ENCODE measurements around the gene TNNT3.

Gene TNNT3

GRCh38 chr11:1958367-1958766, 38.9 kb downstream of the TNNT3 start:
- no peak for DNase-seq
- H3K27ac ChIP-seq (ENCODE audit: insufficient read depth in 1 of 2, low read depth in 1 of 2, low read length in 2 of 2, poor library complexity in 1 of 2, severe bottlenecking in 2 of 2): no peak overlapping the region
- H3K36me3 ChIP-seq (ENCODE audit: control insufficient read depth in 4 of 4, insufficient read depth in 4 of 4, low read length in 3 of 4): no peaks in the 10 kb centered on the region
- no peaks in the 10 kb centered on the region for H3K27me3 ChIP-seq (replicated peaks in 2 of 5; ENCODE audit: control insufficient read depth in 4 of 5, insufficient read depth in 5 of 5, low read length in 4 of 5)
- CTCF ChIA-PET: interaction anchor here (0.9 to 1.0 kb wide), 3 partner anchors 82 to 264 kb away, joined by 3 read pairs; no protein-coding TSS in a partner anchor
- H3K4me1 ChIP-seq (ENCODE audit: control extremely low read depth in 1 of 4, control insufficient read depth in 4 of 4, insufficient read depth in 4 of 4, low read length in 3 of 4): no peaks in the 10 kb centered on the region
- POLR2A ChIA-PET: no interaction called here
- H3K9me3 ChIP-seq (ENCODE audit: control extremely low read depth in 1 of 5, control insufficient read depth in 4 of 5, insufficient read depth in 2 of 5, low read depth in 1 of 5, low read length in 4 of 5): no peaks in the 10 kb centered on the region
- no peak overlapping the region for H3K4me3 ChIP-seq (ENCODE audit: control insufficient read depth in 1 of 7, extremely low read depth in 1 of 7, insufficient read depth in 4 of 7, low read depth in 2 of 7, low read length in 6 of 7)
- WGBS (ENCODE audit: insufficient coverage): no CpG with 5 or more reads among the region's 18 CpGs

GRCh38 chr11:1959786-1960185, 40.3 kb downstream of the TNNT3 start:
- H3K9me3 ChIP-seq (ENCODE audit: control extremely low read depth in 1 of 5, control insufficient read depth in 4 of 5, insufficient read depth in 2 of 5, low read depth in 1 of 5, low read length in 4 of 5): no peaks in the 10 kb centered on the region
- H3K4me1 ChIP-seq (ENCODE audit: control extremely low read depth in 1 of 4, control insufficient read depth in 4 of 4, insufficient read depth in 4 of 4, low read length in 3 of 4): no peaks in the 10 kb centered on the region
- no CpG with 5 or more reads among the region's 17 CpGs for WGBS (ENCODE audit: insufficient coverage)
- CTCF ChIA-PET: interaction anchor here (1.4 to 3.5 kb wide), 2 partner anchors 127 to 191 kb away, joined by 3 to 13 read pairs; no protein-coding TSS in a partner anchor
- H3K4me3 ChIP-seq (ENCODE audit: control insufficient read depth in 1 of 7, extremely low read depth in 1 of 7, insufficient read depth in 4 of 7, low read depth in 2 of 7, low read length in 6 of 7): no peak overlapping the region
- no peaks in the 10 kb centered on the region for H3K36me3 ChIP-seq (ENCODE audit: control insufficient read depth in 4 of 4, insufficient read depth in 4 of 4, low read length in 3 of 4)
- H3K27me3 ChIP-seq (replicated peaks in 2 of 5; ENCODE audit: control insufficient read depth in 4 of 5, insufficient read depth in 5 of 5, low read length in 4 of 5): no peaks in the 10 kb centered on the region
- POLR2A ChIA-PET: no interaction called here
- no peak overlapping the region for H3K27ac ChIP-seq (ENCODE audit: insufficient read depth in 1 of 2, low read depth in 1 of 2, low read length in 2 of 2, poor library complexity in 1 of 2, severe bottlenecking in 2 of 2)
- no peak for DNase-seq

GRCh38 chr11:1963864-1964263, 44.4 kb downstream of the TNNT3 start:
- POLR2A ChIA-PET: no interaction called here
- H3K36me3 ChIP-seq (ENCODE audit: control insufficient read depth in 4 of 4, insufficient read depth in 4 of 4, low read length in 3 of 4): no peaks in the 10 kb centered on the region
- no peaks in the 10 kb centered on the region for H3K9me3 ChIP-seq (ENCODE audit: control extremely low read depth in 1 of 5, control insufficient read depth in 4 of 5, insufficient read depth in 2 of 5, low read depth in 1 of 5, low read length in 4 of 5)
- no peaks in the 10 kb centered on the region for H3K27me3 ChIP-seq (replicated peaks in 2 of 5; ENCODE audit: control insufficient read depth in 4 of 5, insufficient read depth in 5 of 5, low read length in 4 of 5)
- CTCF ChIA-PET: interaction anchor here (1.1 to 3.1 kb wide), 3 partner anchors 9 to 187 kb away, joined by 3 to 16 read pairs (median 4); no protein-coding TSS in a partner anchor
- DNase-seq: no peak
- no peaks in the 10 kb centered on the region for H3K4me1 ChIP-seq (ENCODE audit: control extremely low read depth in 1 of 4, control insufficient read depth in 4 of 4, insufficient read depth in 4 of 4, low read length in 3 of 4)
- no CpG with 5 or more reads among the region's 20 CpGs for WGBS (ENCODE audit: insufficient coverage)
- no peak overlapping the region for H3K4me3 ChIP-seq (ENCODE audit: control insufficient read depth in 1 of 7, extremely low read depth in 1 of 7, insufficient read depth in 4 of 7, low read depth in 2 of 7, low read length in 6 of 7)
- H3K27ac ChIP-seq (ENCODE audit: insufficient read depth in 1 of 2, low read depth in 1 of 2, low read length in 2 of 2, poor library complexity in 1 of 2, severe bottlenecking in 2 of 2): no peak overlapping the region

- Histone ChIP-seq H3K27me3 (replicated peaks in 2 of 5; ENCODE audit: control insufficient read depth in 4 of 5, insufficient read depth in 5 of 5, low read length in 4 of 5) (no peaks in the 10 kb centered on the region), H3K4me3 (ENCODE audit: control insufficient read depth in 1 of 7, extremely low read depth in 1 of 7, insufficient read depth in 4 of 7, low read depth in 2 of 7, low read length in 6 of 7) (no peak overlapping the region), H3K9me3 (ENCODE audit: control extremely low read depth in 1 of 5, control insufficient read depth in 4 of 5, insufficient read depth in 2 of 5, low read depth in 1 of 5, low read length in 4 of 5) (no peaks in the 10 kb centered on the region), H3K36me3 (ENCODE audit: control insufficient read depth in 4 of 4, insufficient read depth in 4 of 4, low read length in 3 of 4) (no peaks in the 10 kb centered on the region), H3K27ac (ENCODE audit: insufficient read depth in 1 of 2, low read depth in 1 of 2, low read length in 2 of 2, poor library complexity in 1 of 2, severe bottlenecking in 2 of 2) (no peak overlapping the region), H3K4me1 (ENCODE audit: control extremely low read depth in 1 of 4, control insufficient read depth in 4 of 4, insufficient read depth in 4 of 4, low read length in 3 of 4) (no peaks in the 10 kb centered on the region)
- no peak for DNase-seq
- ChIA-PET CTCF (interaction anchor here (1.0 to 3.1 kb wide), 4 partner anchors 9 to 186 kb away, joined by 3 to 16 read pairs (median 4); no protein-coding TSS in a partner anchor), POLR2A (no interaction called here)
- no CpG with 5 or more reads among the region's 17 CpGs for WGBS (ENCODE audit: insufficient coverage)
These were observed 44.8 kb downstream of the TNNT3 start for GRCh38 chr11:1964348-1964747.

- Histone ChIP-seq H3K4me3 (ENCODE audit: control insufficient read depth in 1 of 7, extremely low read depth in 1 of 7, insufficient read depth in 4 of 7, low read depth in 2 of 7, low read length in 6 of 7) (no peak overlapping the region), H3K27ac (ENCODE audit: insufficient read depth in 1 of 2, low read depth in 1 of 2, low read length in 2 of 2, poor library complexity in 1 of 2, severe bottlenecking in 2 of 2) (no peak overlapping the region), H3K27me3 (replicated peaks in 2 of 5; ENCODE audit: control insufficient read depth in 4 of 5, insufficient read depth in 5 of 5, low read length in 4 of 5) (no peaks in the 10 kb centered on the region), H3K9me3 (ENCODE audit: control extremely low read depth in 1 of 5, control insufficient read depth in 4 of 5, insufficient read depth in 2 of 5, low read depth in 1 of 5, low read length in 4 of 5) (no peaks in the 10 kb centered on the region), H3K4me1 (ENCODE audit: control extremely low read depth in 1 of 4, control insufficient read depth in 4 of 4, insufficient read depth in 4 of 4, low read length in 3 of 4) (no peaks in the 10 kb centered on the region), H3K36me3 (ENCODE audit: control insufficient read depth in 4 of 4, insufficient read depth in 4 of 4, low read length in 3 of 4) (no peaks in the 10 kb centered on the region)
- CTCF ChIA-PET: interaction anchor here (1.0 to 3.1 kb wide), 4 partner anchors 10 to 186 kb away, joined by 3 to 16 read pairs (median 4); no protein-coding TSS in a partner anchor
- no CpG with 5 or more reads among the region's 20 CpGs for WGBS (ENCODE audit: insufficient coverage)
- POLR2A ChIA-PET: no interaction called here
- no peak for DNase-seq
These were observed 45.5 kb downstream of the TNNT3 start for GRCh38 chr11:1964955-1965354.

GRCh38 chr11:1966531-1966930, 47.0 kb downstream of the TNNT3 start:
- POLR2A ChIA-PET: interaction anchor here (0.5 kb wide), 1 partner anchor 119 kb away, joined by 5 read pairs; no protein-coding TSS in a partner anchor
- Histone ChIP-seq H3K27me3 (replicated peaks in 2 of 5; ENCODE audit: control insufficient read depth in 4 of 5, insufficient read depth in 5 of 5, low read length in 4 of 5) (no peaks in the 10 kb centered on the region), H3K4me3 (ENCODE audit: control insufficient read depth in 1 of 7, extremely low read depth in 1 of 7, insufficient read depth in 4 of 7, low read depth in 2 of 7, low read length in 6 of 7) (no peak overlapping the region), H3K4me1 (ENCODE audit: control extremely low read depth in 1 of 4, control insufficient read depth in 4 of 4, insufficient read depth in 4 of 4, low read length in 3 of 4) (no peaks in the 10 kb centered on the region), H3K27ac (ENCODE audit: insufficient read depth in 1 of 2, low read depth in 1 of 2, low read length in 2 of 2, poor library complexity in 1 of 2, severe bottlenecking in 2 of 2) (no peak overlapping the region), H3K9me3 (ENCODE audit: control extremely low read depth in 1 of 5, control insufficient read depth in 4 of 5, insufficient read depth in 2 of 5, low read depth in 1 of 5, low read length in 4 of 5) (no peaks in the 10 kb centered on the region), H3K36me3 (ENCODE audit: control insufficient read depth in 4 of 4, insufficient read depth in 4 of 4, low read length in 3 of 4) (no peaks in the 10 kb centered on the region)
- no peak for DNase-seq
- no CpG with 5 or more reads among the region's 18 CpGs for WGBS (ENCODE audit: insufficient coverage)
- CTCF ChIA-PET: interaction anchor here (1.1 to 3.4 kb wide), 7 partner anchors 11 to 273 kb away, joined by 3 to 16 read pairs (median 5); partner anchors contain the start of gene H19

GRCh38 chr11:1967641-1968225, 48.2 kb downstream of the TNNT3 start:
- DNase-seq: no peak
- Histone ChIP-seq H3K36me3 (ENCODE audit: control insufficient read depth in 4 of 4, insufficient read depth in 4 of 4, low read length in 3 of 4) (no peaks in the 10 kb centered on the region), H3K9me3 (ENCODE audit: control extremely low read depth in 1 of 5, control insufficient read depth in 4 of 5, insufficient read depth in 2 of 5, low read depth in 1 of 5, low read length in 4 of 5) (no peaks in the 10 kb centered on the region), H3K27ac (ENCODE audit: insufficient read depth in 1 of 2, low read depth in 1 of 2, low read length in 2 of 2, poor library complexity in 1 of 2, severe bottlenecking in 2 of 2) (no peak overlapping the region), H3K27me3 (replicated peaks in 2 of 5; ENCODE audit: control insufficient read depth in 4 of 5, insufficient read depth in 5 of 5, low read length in 4 of 5) (no peaks in the 10 kb centered on the region), H3K4me3 (ENCODE audit: control insufficient read depth in 1 of 7, extremely low read depth in 1 of 7, insufficient read depth in 4 of 7, low read depth in 2 of 7, low read length in 6 of 7) (no peak overlapping the region), H3K4me1 (ENCODE audit: control extremely low read depth in 1 of 4, control insufficient read depth in 4 of 4, insufficient read depth in 4 of 4, low read length in 3 of 4) (no peaks in the 10 kb centered on the region)
- WGBS (ENCODE audit: insufficient coverage): no CpG with 5 or more reads among the region's 21 CpGs
- POLR2A ChIA-PET: no interaction called here
- CTCF ChIA-PET: interaction anchor here (0.6 to 3.4 kb wide), 7 partner anchors 13 to 401 kb away, joined by 3 to 16 read pairs (median 4); partner anchors contain the start of gene H19

Measured in common myeloid progenitor, CD34-positive (primary cell).